ENCODE results near the gene NIPSNAP2. TPM values are rescaled to one million over a fixed set of nuclear protein-coding genes. Genes with fewer than 3 reads are reported as not detected.
A peak's percentile ranks its signal among the peaks of the same experiment; 100 is the strongest.

Gene NIPSNAP2
- total and polyA plus RNA-seq, 2 experiments from 2014 or later: 34.2 to 44.9 TPM

DNA sequence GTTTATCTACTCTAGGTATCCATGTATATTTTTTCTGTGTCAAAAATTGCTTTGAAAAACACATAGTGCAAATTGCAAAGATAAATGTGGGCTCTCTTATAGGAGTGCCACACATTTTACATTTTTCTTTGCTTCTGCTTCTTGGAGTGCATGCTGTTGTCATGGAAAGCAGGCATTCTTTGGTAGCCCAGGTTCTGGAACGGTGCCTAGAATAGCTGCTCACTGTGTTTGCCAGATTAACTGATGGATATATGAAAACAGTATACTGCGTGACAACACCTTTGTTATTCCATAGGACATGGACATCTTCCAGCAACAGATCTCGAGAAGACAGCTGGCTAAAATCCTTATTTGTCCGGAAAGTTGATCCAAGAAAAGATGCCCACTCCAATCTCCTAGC is 13.4 kb downstream of the NIPSNAP2 start:
- Histone ChIP-seq H3K9me3 (ENCODE audit: low read depth) (no peaks in the 10 kb centered on the region), H3K27me3 (replicated peaks; ENCODE audit: insufficient read depth) (no peaks in the 10 kb centered on the region), H4K20me1 (ENCODE audit: insufficient read depth) (no peaks in the 10 kb centered on the region; the same call in 1 of the 2 replicates), H3K4me3 (no peak overlapping the region), H3K79me2 (ENCODE audit: insufficient read depth) (peaks cover 37% of the 10 kb centered on the region), H3K27ac (no peak overlapping the region), H3K36me3 (ENCODE audit: low read depth) (peaks cover 37% of the 10 kb centered on the region), H3K9ac (no peak overlapping the region), H3F3A (ENCODE audit: insufficient read depth) (no peaks in the 10 kb centered on the region), H3K9me2 (ENCODE audit: insufficient read depth) (no peaks in the 10 kb centered on the region), H3K4me1 (ENCODE audit: insufficient read depth) (peaks cover 5% of the 10 kb centered on the region; the same call in 1 of the 2 replicates), H2AFZ (no peak overlapping the region), H3K4me2 (ENCODE audit: unreplicated experiment) (no peak overlapping the region)
- WGBS, 2 experiments (ENCODE audit: low coverage in 1 of 2, low lambda C conversion rate in 2 of 2, missing lambda C conversion rate in 2 of 2): 72 to 79% methylated on average over 4 of the region's 4 CpGs
- in situ Hi-C loops (cut with MboI): no loop called here
- TF ChIP-seq EZH2phosphoT487 (IDR thresholded peaks at IDR 0.05; ENCODE audit: insufficient read depth, low read depth) (no peak), EZH2 (IDR thresholded peaks at IDR 0.05; ENCODE audit: insufficient read depth, poor library complexity, severe bottlenecking) (no peak)
- peak; percentile 48 for DNase-seq

DNA sequence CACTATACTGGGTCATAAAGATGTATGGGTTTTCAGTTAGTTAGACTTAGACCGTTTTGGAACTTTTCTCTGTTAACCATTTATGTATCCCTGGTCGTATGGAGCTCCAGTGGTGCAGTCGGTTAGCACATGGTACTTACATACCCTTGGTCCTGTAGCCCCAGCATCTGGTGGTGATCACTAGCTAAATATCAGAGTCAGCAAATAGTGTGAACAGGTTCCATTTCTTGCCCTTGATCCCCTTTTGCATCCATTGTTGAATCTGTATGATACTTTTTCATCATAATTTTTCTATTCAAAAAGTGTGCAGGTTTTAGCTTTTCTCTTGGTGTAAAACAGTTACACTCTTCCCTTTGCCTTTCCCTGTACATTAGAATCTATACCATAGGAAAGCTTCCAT is 15.9 kb downstream of the NIPSNAP2 start:
- Histone ChIP-seq H3K27ac (no peak overlapping the region), H3K36me3 (ENCODE audit: low read depth) (peaks cover 57% of the 10 kb centered on the region), H3K4me3 (no peak overlapping the region), H2AFZ (no peak overlapping the region), H3K9ac (no peak overlapping the region), H4K20me1 (ENCODE audit: insufficient read depth) (no peaks in the 10 kb centered on the region; the same call in 1 of the 2 replicates), H3K9me2 (ENCODE audit: insufficient read depth) (no peaks in the 10 kb centered on the region), H3K27me3 (replicated peaks; ENCODE audit: insufficient read depth) (no peaks in the 10 kb centered on the region), H3K4me2 (ENCODE audit: unreplicated experiment) (no peak overlapping the region), H3K79me2 (ENCODE audit: insufficient read depth) (peaks cover 18% of the 10 kb centered on the region), H3K4me1 (ENCODE audit: insufficient read depth) (peaks cover 5% of the 10 kb centered on the region; the same call in 1 of the 2 replicates), H3K9me3 (ENCODE audit: low read depth) (no peaks in the 10 kb centered on the region), H3F3A (ENCODE audit: insufficient read depth) (no peaks in the 10 kb centered on the region)
- no peak for DNase-seq
- in situ Hi-C loops (cut with MboI): no loop called here
- TF ChIP-seq EZH2phosphoT487 (IDR thresholded peaks at IDR 0.05; ENCODE audit: insufficient read depth, low read depth) (no peak), EZH2 (IDR thresholded peaks at IDR 0.05; ENCODE audit: insufficient read depth, poor library complexity, severe bottlenecking) (no peak)
- WGBS, 2 experiments (ENCODE audit: low coverage in 1 of 2, low lambda C conversion rate in 2 of 2, missing lambda C conversion rate in 2 of 2): 86 to 88% methylated on average over 3 of the region's 3 CpGs

DNA sequence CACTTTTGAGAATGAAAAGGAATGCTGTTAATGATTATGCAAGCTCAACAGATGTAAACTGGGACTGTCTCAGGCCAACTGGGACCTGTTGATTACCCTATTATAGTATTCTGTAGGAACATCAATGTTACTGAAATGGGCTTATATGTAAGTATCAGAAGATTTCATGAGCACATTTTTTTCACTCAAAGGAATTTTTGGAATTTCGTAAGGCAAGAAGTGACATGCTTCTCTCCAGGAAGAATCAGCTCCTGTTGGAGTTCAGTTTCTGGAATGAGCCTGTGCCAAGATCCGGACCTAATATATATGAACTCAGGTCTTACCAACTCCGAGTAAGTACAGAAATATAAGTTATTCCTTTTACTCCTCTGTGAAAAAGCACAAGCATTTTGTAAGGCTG is 19.2 kb downstream of the NIPSNAP2 start:
- Histone ChIP-seq H3K9ac (no peak overlapping the region), H4K20me1 (ENCODE audit: insufficient read depth) (no peaks in the 10 kb centered on the region), H3K4me2 (ENCODE audit: unreplicated experiment) (no peak overlapping the region), H3K27me3 (replicated peaks; ENCODE audit: insufficient read depth) (no peaks in the 10 kb centered on the region), H3K9me2 (ENCODE audit: insufficient read depth) (no peaks in the 10 kb centered on the region), H2AFZ (no peak overlapping the region), H3K27ac (no peak overlapping the region), H3K4me3 (no peak overlapping the region), H3F3A (ENCODE audit: insufficient read depth) (no peaks in the 10 kb centered on the region), H3K9me3 (ENCODE audit: low read depth) (no peaks in the 10 kb centered on the region), H3K36me3 (ENCODE audit: low read depth) (peaks cover 56% of the 10 kb centered on the region), H3K79me2 (ENCODE audit: insufficient read depth) (no peaks in the 10 kb centered on the region), H3K4me1 (ENCODE audit: insufficient read depth) (no peaks in the 10 kb centered on the region)
- 97 to 100% methylated on average over 3 of the region's 3 CpGs for WGBS, 2 experiments (ENCODE audit: low coverage in 1 of 2, low lambda C conversion rate in 2 of 2, missing lambda C conversion rate in 2 of 2)
- no peak for TF ChIP-seq EZH2 (IDR thresholded peaks at IDR 0.05; ENCODE audit: insufficient read depth, poor library complexity, severe bottlenecking)
- TF ChIP-seq EZH2phosphoT487 (IDR thresholded peaks at IDR 0.05; ENCODE audit: insufficient read depth, low read depth): no peak
- DNase-seq: no peak
- in situ Hi-C loops (cut with MboI): no loop called here

DNA sequence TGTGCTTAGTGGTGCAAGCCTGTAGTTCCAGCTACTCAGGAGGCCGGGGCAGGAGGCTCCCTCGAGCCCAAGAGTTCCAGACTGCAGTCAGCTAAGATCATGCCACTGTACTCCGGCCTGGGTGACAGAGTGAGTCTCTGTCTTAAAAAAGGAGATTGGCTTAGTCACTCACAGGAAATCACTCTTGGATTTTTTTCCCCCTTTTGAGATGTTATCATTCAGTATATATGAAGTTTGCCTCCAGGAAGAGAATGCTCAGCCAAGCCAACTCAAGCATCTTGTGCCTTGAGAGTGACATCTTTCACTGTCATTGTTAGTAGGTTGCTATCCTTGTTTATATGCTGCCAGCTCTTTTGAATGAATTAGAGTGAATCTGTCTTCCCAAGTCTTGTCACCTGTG is 28.0 kb downstream of the NIPSNAP2 start:
- Histone ChIP-seq H3K27ac (no peak overlapping the region), H3F3A (ENCODE audit: insufficient read depth) (no peaks in the 10 kb centered on the region), H3K4me3 (no peak overlapping the region), H3K79me2 (ENCODE audit: insufficient read depth) (no peaks in the 10 kb centered on the region), H2AFZ (no peak overlapping the region), H3K9me3 (ENCODE audit: low read depth) (no peaks in the 10 kb centered on the region), H3K4me1 (ENCODE audit: insufficient read depth) (no peaks in the 10 kb centered on the region), H3K4me2 (ENCODE audit: unreplicated experiment) (no peak overlapping the region), H3K9me2 (ENCODE audit: insufficient read depth) (no peaks in the 10 kb centered on the region), H4K20me1 (ENCODE audit: insufficient read depth) (no peaks in the 10 kb centered on the region), H3K9ac (no peak overlapping the region), H3K27me3 (replicated peaks; ENCODE audit: insufficient read depth) (no peaks in the 10 kb centered on the region), H3K36me3 (ENCODE audit: low read depth) (0 out of 2 replicates have a peak, but pooled peaks cover under 1% of the 10 kb centered on the region)
- TF ChIP-seq EZH2phosphoT487 (IDR thresholded peaks at IDR 0.05; ENCODE audit: insufficient read depth, low read depth): no peak
- TF ChIP-seq EZH2 (IDR thresholded peaks at IDR 0.05; ENCODE audit: insufficient read depth, poor library complexity, severe bottlenecking): no peak
- 90 to 97% methylated on average over 3 of the region's 3 CpGs for WGBS, 2 experiments (ENCODE audit: low coverage in 1 of 2, low lambda C conversion rate in 2 of 2, missing lambda C conversion rate in 2 of 2)
- in situ Hi-C loops (cut with MboI): no loop called here
- DNase-seq: peak; percentile 4

Measured in GM23248 (cell line).